Ascending aorta (tissue), 2 donors: ENCODE measurements around the gene SBDS. TPM values are rescaled to one million over a fixed set of nuclear protein-coding genes. Genes with fewer than 3 reads are reported as not detected.

Experiments
- DNase-seq, 2 donors: peaks; one replicate each; pipeline ENCODE4 v3.0.0-alpha.2; 2019; ENCODE audit warnings: low spot score in 2 of 2
- H3K27ac ChIP-seq, 2 donors: fragments of 200-600 bp; sonication (generic); one replicate each; pipeline ENCODE4 v1.5.1; 2016 to 2017; ENCODE audit warnings: mild to moderate bottlenecking in 1 of 2
- H3K27me3 ChIP-seq: fragments of 200-600 bp; sonication (generic); one replicate; pipeline ENCODE4 v1.5.1; 2017
- H3K36me3 ChIP-seq, 2 donors: fragments of 200-600 bp; sonication (generic); one replicate each; pipeline ENCODE4 v1.5.1; 2016
- H3K4me1 ChIP-seq, 2 donors: fragments of 200-600 bp; sonication (generic); one replicate each; pipeline ENCODE4 v1.5.1; 2016 to 2017; ENCODE audit warnings: mild to moderate bottlenecking in 1 of 2
- H3K4me3 ChIP-seq, 2 donors: fragments of 200-600 bp; sonication (generic); one replicate each; pipeline ENCODE4 v1.5.1; 2016 to 2017; ENCODE audit warnings: mild to moderate bottlenecking in 1 of 2
- H3K9me3 ChIP-seq, 2 donors: fragments of 200-600 bp; sonication (generic); one replicate each; pipeline ENCODE4 v1.5.1; 2016
- intact Hi-C: fragments of 100-400 bp; cut with DNase I; formaldehyde crosslinking; loops from one replicate; pipeline ENCODE4 v1.15.1; 2023
- total RNA-seq: library from RNA; depleted of rRNA; stranded (reverse); fragments of >200 nt; gene quantifications from one replicate; pipeline ENCODE4 v1.1.0, GENCODE V29; 2016
- TF ChIP-seq, protein P1 (sequence below), 3 experiments: fragments of 200-600 bp in 2 of 3; fragments of 450-650 bp in 1 of 3; sonication (generic) in 2 of 3; IDR thresholded peaks; one replicate each; pipeline ENCODE4 v1.5.1; 2016 to 2019; ENCODE audit warnings: antibody characterized with exemption in 3 of 3, mild to moderate bottlenecking in 1 of 3, moderate library complexity in 1 of 3

Gene SBDS
- total RNA-seq, 1 donor from 2014 or later: 165 TPM

DNA sequence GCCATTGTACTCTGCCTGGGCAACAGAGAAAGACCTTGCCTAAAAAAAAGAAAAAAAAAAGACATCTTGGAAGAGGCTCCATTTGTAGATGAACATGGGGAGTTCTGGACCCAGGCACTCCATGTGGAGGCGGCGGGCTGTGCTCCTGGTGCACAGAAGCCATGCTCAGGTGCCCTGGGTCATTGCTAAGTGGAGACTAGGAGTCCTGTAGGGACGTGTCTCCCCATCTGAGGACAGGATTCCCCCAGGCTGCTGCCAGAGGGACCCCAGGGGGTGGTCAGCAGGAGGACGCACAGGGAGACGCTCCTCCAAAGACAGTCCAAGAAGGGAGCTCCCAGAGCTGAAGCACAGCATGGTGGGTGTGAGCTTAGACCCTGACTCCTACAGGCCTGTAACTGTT, 34.3 kb downstream of the SBDS start:
- Histone ChIP-seq H3K36me3 (peaks cover 12 to 16% of the 10 kb centered on the region in 2 donors), H3K27ac (no peak overlapping the region), H3K9me3 (no peaks in the 10 kb centered on the region), H3K4me3 (no peak overlapping the region), H3K27me3 (no peaks in the 10 kb centered on the region), H3K4me1 (peaks cover 0 to 7% of the 10 kb centered on the region in 2 donors)
- intact Hi-C loops: no loop called here
- DNase-seq: no peak
- TF ChIP-seq, protein P1, sequence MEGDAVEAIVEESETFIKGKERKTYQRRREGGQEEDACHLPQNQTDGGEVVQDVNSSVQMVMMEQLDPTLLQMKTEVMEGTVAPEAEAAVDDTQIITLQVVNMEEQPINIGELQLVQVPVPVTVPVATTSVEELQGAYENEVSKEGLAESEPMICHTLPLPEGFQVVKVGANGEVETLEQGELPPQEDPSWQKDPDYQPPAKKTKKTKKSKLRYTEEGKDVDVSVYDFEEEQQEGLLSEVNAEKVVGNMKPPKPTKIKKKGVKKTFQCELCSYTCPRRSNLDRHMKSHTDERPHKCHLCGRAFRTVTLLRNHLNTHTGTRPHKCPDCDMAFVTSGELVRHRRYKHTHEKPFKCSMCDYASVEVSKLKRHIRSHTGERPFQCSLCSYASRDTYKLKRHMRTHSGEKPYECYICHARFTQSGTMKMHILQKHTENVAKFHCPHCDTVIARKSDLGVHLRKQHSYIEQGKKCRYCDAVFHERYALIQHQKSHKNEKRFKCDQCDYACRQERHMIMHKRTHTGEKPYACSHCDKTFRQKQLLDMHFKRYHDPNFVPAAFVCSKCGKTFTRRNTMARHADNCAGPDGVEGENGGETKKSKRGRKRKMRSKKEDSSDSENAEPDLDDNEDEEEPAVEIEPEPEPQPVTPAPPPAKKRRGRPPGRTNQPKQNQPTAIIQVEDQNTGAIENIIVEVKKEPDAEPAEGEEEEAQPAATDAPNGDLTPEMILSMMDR (IDR thresholded peaks at IDR 0.05): no peak

DNA sequence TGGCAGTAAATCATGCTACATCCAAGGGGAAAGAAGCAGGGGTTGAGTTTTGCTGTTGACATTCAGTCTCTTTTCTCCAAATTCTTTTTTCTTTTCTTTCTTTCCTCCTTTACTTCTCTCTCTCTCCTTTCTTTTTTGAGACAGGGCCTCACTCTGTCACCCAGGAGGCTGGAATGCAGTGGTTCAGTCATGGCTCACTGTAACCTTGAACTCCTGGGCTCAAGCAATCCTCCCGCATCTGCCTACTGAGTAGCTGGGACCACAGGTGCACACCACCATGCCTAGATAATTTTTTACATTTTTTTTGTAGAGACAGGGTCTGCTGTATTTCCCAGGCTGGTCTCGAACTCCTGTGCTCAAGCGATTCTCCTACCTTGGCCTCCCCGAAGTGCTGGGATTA, 35.2 kb downstream of the SBDS start:
- Histone ChIP-seq H3K36me3 (peaks cover 20 to 25% of the 10 kb centered on the region in 2 donors), H3K4me3 (no peak overlapping the region), H3K27me3 (no peaks in the 10 kb centered on the region), H3K9me3 (no peaks in the 10 kb centered on the region), H3K4me1 (peaks cover 0 to 7% of the 10 kb centered on the region in 2 donors), H3K27ac (no peak overlapping the region)
- TF ChIP-seq, protein P1 (IDR thresholded peaks at IDR 0.05): no peak
- intact Hi-C loops: no loop called here
- DNase-seq: no peak

DNA sequence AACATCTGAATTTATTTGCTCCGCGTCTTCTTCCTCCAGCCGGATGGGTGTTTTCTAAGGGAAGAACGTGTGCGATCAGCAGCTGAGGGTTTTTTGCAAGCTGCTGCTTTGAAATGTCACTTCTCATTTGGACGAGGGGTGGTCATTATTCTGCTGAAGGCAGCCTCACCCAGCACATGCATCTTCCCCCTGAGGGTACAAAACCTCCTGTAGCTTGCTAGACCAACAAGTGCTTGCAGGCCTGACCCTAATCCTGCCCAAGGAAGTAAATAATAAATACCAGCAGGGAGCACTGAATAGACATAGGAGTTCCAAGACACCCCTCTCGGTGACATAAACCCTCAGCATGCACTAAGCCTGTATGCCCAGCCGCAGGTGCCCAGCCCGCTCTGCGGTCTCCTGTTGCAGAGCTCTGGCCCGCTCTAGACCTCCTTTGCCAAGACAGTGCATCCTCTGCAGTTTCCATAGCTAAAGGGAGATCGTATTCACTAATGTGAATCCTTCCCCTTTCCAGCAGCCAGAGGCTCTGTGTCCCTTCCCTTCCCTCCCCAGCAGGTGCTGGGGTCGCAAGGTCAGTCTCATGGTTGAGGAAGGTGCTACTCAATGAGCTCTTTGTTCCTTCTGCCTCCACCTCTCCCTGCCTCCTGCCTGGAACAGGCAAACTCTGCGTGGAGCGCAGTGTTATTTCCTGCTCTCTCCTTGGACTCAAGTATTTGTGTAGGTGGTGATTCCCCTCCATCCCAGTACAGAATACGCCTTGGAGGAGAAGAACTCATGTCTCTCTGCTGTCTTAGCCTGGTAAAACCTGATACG, 36.6 kb downstream of the SBDS start:
- Histone ChIP-seq H3K36me3 (peaks cover 33 to 35% of the 10 kb centered on the region in 2 donors), H3K27ac (no peak overlapping the region), H3K9me3 (no peaks in the 10 kb centered on the region), H3K4me3 (no peak overlapping the region), H3K27me3 (no peaks in the 10 kb centered on the region), H3K4me1 (peaks cover 0 to 7% of the 10 kb centered on the region in 2 donors)
- intact Hi-C loops: no loop called here
- DNase-seq: no peak
- TF ChIP-seq, protein P1 (IDR thresholded peaks at IDR 0.05): no peak

DNA sequence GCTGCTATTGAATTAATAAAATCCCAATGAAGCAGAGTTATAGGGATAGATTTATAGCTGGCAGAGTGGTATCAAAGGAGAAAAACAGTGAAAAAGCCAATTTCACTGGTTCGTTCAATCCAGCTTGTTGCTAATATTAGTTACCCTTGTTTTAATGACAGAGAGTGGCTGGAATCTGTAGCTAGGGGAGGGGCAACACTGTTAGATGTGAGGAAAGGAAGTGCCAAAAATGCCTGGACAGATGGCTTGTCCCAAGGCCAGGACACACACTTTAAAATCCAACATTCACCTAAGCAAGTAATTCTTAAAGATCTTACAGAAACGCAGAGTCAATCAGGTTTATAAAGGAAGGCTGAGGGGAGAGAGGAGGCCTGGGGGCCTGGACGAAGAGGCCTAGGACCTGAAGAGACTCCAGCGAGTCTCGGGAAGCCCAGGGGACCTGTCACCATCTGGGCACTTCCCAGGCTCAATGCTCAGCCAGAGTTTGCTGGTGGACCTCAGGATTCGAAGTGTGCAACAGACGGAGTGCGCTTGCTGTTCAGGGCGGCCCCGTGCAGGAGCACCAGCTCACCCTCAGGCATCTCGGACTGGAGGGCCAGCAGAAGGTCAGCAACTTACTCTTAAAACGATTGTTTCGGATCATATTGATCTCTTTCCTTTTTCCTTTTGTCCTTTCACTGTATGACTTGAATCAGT, 37.6 kb downstream of the SBDS start:
- DNase-seq: no peak
- Histone ChIP-seq H3K4me3 (no peak overlapping the region), H3K4me1 (peaks cover 0 to 7% of the 10 kb centered on the region in 2 donors), H3K27me3 (no peaks in the 10 kb centered on the region), H3K36me3 (peaks cover 33 to 45% of the 10 kb centered on the region in 2 donors), H3K9me3 (no peaks in the 10 kb centered on the region), H3K27ac (peak overlapping the region; percentile 62 to 64)
- intact Hi-C loops: no loop called here
- TF ChIP-seq, protein P1 (IDR thresholded peaks at IDR 0.05): no peak

DNA sequence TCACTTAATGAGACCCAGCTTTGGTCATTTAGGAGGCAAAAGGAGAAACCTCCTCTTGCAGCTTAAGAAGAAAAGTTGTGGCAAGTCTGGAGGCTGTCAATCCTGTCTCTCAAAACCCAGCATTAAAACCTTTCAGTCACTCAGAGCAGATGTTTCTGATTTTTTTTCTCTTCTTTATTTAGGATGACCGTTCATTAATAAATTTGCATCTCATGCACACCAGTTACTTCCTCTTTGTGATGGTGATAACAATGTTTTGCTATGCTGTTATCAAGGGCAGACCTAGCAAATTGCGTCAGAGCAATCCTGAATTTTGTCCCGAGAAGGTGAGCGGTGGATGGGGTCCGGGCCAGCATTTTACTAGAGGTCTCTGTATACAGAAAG, 42.4 kb downstream of the SBDS start:
- Histone ChIP-seq H3K4me1 (peaks cover 0 to 7% of the 10 kb centered on the region in 2 donors), H3K36me3 (peaks cover 57 to 77% of the 10 kb centered on the region in 2 donors), H3K27me3 (no peaks in the 10 kb centered on the region), H3K9me3 (no peaks in the 10 kb centered on the region), H3K4me3 (no peak overlapping the region), H3K27ac (no peak overlapping the region)
- no peak for DNase-seq
- TF ChIP-seq, protein P1 (IDR thresholded peaks at IDR 0.05): no peak
- intact Hi-C loops: no loop called here
